GM10248 (cell line): ENCODE data around the gene ASCL3.
"Not testable (repeated sequence)": the region's sequence is repeated elsewhere in the genome, so short reads cannot be mapped to it uniquely, and the experiment has no call there.

ENCODE experiments used
- CTCF ChIA-PET: fragments of 300-600 bp; sonication (Branson Sonifier 250); formaldehyde crosslinking; extraction: SDS; loops from one replicate; lab custom pipeline; 2021; ENCODE audit warnings: antibody characterized with exemption; lab: Yijun Ruan, JAX
- POLR2A ChIA-PET: fragments of 350-650 bp; sonication (Branson Sonifier 250); formaldehyde crosslinking; extraction: SDS; loops from one replicate; lab custom pipeline; 2020; ENCODE audit warnings: antibody characterized with exemption; lab: Yijun Ruan, JAX
- DNase-seq: peaks from one replicate; pipeline ENCODE4 v3.0.0; 2012; ENCODE audit errors: extremely low spot score
- TF ChIP-seq, protein P1 (sequence below): IDR thresholded peaks from 2 replicates; pipeline ENCODE4 v1.5.1; 2012; ENCODE audit warnings: mild to moderate bottlenecking, low read depth; ENCODE audit errors: extremely low read depth, missing control alignments, control extremely low read depth

ASCL3 gene

DNA sequence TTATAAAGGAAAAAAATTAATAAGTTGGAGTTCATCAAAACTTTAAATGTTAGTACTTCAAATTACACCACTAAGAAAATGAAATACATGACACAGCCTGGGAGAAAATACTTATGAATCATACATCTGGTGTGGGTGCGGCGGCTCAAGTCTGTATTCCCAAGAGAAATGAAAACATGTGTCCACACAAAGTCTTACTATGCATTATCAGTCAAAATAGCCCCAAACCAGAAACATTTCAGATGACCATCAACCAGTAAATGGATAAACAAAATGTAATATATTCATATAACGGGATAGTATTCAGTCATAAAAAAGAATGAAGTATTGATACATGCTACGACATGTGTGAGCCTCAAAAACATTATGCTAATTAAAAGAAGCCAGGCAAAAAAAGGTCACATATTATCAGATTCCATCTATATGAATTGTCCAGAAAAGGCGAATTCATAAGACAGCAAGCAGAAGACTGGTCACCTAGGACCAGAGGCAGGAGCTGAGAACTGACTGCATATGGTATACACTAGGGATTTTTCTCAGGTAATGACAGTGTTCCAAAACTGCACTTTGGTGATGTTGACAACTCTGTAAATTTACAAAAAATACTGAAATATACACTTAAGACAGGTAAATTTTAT is 37.2 kb downstream of the ASCL3 start:
- TF ChIP-seq, protein P1, sequence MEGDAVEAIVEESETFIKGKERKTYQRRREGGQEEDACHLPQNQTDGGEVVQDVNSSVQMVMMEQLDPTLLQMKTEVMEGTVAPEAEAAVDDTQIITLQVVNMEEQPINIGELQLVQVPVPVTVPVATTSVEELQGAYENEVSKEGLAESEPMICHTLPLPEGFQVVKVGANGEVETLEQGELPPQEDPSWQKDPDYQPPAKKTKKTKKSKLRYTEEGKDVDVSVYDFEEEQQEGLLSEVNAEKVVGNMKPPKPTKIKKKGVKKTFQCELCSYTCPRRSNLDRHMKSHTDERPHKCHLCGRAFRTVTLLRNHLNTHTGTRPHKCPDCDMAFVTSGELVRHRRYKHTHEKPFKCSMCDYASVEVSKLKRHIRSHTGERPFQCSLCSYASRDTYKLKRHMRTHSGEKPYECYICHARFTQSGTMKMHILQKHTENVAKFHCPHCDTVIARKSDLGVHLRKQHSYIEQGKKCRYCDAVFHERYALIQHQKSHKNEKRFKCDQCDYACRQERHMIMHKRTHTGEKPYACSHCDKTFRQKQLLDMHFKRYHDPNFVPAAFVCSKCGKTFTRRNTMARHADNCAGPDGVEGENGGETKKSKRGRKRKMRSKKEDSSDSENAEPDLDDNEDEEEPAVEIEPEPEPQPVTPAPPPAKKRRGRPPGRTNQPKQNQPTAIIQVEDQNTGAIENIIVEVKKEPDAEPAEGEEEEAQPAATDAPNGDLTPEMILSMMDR: no peak
- ChIA-PET POLR2A (no interaction called here), CTCF (no interaction called here)
- DNase-seq: no peak

DNA sequence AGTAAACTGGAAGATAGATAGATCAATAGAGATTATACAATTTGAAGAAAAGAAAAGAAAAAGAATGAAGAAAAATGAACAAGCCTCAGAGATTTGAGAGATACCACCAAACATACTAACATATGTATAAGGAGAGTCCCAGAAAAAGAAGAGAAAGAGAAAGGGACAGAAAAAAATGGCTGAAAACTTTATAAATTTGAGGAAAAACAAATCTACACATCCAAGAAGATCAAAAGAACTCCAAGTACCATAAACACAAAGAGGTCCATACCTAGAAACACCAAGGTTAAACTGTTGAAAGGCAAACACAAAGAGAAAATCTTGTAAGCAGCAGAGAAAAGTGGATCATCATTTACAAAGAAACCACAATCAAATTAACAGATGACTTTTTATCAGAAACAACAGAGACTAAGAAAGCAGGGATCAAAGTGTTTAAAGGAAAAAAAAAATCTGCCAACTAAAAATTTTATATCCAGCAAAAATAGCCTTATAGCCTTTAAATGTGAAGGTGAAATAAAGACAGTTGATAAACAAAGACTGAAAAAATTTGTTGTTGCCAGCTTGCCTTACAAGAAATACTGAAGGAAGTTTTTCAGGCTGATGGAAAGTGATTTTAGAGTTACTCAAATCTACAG is 43.6 kb downstream of the ASCL3 start:
- CTCF ChIA-PET: no interaction called here
- TF ChIP-seq, protein P1: no peak
- DNase-seq: no peak
- POLR2A ChIA-PET: no interaction called here

DNA sequence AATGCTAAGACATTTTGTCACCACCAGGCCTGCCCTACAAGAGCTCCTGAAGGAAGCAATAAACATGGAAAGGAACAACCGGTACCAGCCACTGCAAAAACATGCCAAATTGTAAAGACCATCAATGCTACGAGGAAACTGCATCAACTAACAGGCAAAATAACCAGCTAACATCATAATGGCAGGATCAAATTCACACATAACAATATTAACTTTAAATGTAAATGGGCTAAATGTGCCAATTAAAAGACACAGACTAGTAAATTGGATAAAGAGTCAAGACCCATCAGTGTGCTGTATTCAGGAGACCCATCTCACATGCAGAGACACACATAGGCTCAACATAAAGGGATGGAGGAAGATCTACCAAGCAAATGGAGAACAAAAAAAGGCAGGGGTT is 51.6 kb downstream of the ASCL3 start:
- DNase-seq, CTCF ChIA-PET, POLR2A ChIA-PET: not testable (repeated sequence)
